Measurements from ENCODE around the gene AADACL4.
"Not testable (repeated sequence)": the region's sequence is repeated elsewhere in the genome, so short reads cannot be mapped to it uniquely, and the experiment has no call there.

Gene AADACL4

DNA sequence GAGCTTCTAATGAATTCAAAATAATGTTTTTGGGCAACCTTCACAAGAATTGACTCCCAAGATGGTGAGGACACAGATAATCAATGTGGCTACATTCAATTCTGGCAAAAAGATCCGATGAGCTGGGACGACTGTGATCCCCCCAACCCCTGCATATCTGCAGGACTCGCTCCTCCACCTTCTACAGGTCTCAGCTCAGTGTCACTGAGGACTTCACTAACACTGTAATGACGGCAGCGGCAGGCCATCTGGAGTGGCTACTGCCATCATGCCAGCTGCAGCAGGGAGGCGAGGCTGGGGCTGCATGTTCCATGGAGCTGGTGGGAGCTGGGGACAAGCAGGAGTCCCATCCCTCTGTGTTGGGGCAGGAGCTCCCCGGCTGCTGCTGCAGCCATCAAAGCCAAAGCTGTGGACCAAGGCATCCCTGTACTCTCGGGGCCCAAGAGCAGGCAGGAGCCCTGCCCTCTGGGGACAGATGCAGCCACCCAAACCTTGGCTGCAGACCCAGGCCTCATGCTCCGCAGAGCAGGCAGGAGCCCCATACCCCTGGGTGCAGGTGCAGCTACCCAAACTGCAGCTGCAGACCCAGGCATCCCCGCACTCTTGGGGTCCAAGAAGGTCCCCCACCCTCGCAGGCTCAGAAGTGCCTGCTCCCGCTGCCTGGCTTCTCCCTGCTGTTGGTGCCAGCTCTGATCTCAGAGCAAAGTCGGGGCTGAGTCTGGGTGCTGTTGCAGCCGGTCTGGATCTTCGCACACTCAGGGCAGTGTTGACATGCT lies 13.7 kb upstream of the AADACL4 start:
- no peak for DNase-seq

DNA sequence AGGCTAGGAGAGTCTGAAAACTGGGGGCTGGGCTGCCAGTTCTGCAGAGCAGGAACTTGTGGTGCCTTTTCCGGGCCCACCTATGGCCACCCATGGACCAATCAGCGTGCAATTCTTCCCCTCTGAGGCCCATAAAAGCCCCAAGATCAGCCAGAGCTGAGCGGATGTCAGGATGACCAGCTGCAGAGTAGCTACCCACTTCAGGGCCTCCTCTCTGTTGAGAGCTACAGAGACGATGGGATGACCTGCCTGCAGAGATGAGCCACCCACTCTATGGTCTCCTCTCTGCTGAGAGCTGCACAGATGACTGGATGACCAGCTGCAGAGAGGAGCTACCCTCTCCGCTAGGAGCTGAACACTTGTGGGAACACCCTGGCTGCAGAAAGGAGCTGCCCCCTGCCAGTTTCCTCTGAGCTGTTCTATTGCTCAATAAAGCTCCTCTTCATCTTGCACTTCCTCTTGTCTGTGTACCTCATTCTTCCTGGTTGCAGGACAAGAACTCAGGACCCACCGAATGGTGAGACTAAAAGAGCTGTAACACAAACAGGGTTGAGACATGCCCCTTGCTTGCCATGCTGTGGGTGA lies 12.8 kb upstream of the AADACL4 start:
- no peak for DNase-seq

DNA sequence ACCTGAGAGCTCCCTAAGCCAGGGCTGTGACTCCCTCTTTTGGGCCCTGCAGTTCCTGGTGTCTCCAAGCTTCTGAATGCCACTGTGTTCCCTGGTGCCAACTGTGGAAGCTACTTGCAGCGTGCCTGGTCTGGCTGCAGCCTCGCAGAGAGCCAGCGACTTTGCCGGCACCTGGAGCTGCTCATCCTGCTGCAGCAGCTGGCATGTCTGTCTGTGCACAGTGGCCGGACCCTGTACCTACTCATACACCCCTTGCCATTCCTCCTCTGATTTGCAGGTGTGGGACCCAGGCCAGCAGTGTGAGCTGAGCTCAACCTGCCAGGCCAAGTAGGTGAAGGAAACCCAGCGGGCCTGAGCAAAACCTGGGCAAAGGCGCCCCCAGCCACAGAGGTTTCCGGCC lies 12.3 kb upstream of the AADACL4 start:
- no peak for DNase-seq

DNA sequence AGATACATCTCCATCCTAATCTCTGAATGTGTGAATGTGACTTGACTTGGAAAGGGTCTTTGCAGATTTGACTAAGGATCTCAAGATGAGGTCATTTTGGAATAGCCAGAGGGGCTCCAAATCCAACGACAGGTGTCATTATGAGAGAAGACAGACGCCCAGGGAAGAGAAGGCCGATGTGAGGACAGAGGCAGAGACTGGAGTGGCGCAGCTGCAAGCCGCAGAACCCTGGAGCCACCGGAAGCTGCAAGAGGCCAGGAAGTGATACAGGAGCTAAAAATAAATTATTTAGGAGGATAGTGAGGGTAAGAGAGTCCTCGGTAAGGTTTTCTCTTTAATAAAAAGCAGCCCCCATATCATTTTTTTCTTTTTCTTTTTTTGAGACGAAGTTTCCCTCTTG lies 9.7 kb upstream of the AADACL4 start:
- DNase-seq = no peak

DNA sequence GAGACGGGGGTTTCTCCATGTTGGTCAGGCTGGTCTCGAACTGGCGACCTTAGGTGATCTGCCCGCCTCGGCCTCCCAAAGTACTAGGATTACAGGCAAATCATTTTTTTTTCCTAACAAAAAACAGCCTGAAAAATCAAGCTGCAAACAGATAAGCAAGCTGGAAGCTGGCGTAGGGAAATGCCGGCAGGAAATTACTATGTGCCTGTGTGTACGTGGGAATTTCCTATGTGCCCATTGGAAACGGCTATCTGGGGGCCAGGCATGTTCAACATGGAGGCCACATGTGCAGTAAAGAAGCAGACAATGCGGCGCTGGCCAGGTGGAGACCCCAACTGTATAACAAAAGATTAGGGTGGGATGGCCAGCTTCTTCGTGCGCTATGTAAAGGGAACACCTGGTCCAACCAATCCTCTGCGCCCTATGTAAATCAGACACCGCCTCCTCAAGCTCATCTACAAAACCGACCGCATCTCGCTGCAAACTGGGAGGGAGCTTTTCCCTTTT lies 9.1 kb upstream of the AADACL4 start:
- DNase-seq = no peak

DNA sequence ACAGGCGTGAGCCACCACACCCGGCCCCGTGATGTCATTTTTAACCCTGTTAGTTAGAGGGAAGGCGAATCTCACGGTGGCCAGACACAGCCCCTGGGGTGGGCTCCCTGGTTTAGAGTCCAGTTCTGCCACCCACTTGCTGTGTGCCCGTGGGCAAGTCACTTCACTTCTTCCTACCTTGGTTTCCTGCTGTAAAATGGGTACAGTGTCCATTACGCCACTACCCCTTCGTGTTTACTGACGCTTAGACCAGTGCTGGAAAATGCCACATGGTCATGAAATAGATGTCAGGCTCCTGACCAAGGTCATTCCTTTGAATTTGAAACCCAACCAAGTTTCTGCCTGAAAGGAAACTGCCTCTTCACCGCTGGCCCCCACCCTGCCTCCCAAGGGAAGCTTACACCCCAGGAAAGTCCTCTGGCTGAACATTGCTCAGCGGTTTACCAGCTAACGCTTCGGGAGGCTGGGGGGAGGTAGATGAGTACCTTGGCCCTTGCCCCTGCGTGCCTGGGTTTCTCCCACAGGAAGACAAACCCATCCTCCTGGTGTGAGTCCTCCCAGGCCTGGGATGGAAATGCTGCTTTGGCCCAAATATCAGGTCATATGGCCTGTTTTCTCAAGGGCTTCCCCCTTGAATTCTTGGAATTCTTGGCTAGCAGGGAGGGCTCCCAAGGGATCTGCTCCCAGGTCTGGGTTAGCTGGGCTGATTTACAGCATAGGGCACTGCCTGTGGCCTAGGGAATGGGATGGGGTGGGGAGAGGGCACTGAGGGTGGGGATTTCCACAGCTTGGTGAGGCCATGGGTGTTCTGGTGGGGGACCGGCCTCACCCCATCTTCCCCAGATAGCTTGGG lies 7.6 kb upstream of the AADACL4 start:
- DNase-seq = no peak

DNA sequence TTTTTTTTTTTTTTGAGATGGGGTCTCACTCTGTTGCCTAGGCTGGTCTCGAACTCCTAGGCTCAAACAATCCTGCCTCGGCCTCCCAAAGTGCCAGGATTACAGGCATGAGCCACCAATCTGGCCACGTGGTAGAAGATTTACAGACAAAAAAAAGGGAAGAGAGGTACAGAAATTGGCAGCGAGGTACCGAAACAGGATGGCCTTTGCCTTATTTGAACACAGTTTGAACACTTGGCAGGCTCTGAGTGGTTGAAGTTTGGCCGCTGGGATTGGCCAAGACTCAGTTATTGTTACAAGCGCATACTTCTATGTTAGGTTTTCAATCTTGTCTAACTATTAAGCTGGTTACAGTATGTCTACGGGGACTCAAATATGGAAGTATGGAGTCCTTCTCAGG lies 6.2 kb upstream of the AADACL4 start:
- DNase-seq = no peak

DNA sequence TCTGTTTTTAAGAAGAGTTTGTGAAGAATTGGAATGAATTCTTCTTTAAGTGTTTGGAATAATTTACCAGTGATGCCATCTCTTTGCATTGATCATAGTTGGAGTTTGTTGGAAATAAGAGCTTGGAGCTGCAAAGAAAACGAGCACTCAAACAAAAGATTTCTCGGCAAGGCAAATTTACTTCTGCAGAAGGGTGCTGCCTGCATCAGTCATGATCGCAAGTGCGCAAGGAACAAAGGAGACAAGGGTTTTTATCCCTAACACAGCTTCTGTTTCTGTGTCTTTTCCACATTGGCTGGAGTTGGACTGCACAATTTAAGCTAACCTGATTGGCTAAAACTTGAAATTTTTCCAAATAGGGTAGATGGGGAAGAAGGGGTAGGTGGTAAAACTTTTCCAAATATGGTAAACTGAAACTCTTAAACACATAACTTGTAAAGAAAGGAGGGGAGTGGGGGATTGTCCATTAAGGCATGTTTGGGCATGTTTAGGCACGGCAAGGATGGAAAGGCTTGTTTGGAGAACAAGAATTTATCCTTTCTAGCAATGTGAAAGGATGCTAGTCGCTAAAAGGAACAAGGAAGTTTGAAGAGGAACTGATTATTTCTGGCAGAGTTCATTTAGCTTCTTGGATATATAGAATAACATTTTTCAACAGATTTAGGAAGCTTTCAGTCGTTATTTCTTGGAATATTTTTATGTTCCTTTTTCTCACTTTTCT lies 3.5 kb upstream of the AADACL4 start:
- DNase-seq = no peak

DNA sequence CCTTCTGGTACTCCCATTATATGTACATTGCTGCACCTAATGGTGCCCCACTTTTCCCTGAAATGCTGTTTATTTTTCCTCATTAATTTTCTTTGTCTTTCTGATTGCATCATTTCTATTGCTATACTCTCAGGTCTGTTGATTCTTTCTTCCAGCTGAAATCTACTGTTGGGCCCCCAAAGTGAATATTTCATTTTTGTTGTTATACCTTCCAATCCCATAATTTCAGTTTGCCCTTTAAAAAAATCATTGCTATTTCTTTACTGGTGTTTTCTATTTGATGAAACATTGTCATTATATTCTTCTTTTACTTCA lies 3.0 kb upstream of the AADACL4 start:
- no peak for DNase-seq

DNA sequence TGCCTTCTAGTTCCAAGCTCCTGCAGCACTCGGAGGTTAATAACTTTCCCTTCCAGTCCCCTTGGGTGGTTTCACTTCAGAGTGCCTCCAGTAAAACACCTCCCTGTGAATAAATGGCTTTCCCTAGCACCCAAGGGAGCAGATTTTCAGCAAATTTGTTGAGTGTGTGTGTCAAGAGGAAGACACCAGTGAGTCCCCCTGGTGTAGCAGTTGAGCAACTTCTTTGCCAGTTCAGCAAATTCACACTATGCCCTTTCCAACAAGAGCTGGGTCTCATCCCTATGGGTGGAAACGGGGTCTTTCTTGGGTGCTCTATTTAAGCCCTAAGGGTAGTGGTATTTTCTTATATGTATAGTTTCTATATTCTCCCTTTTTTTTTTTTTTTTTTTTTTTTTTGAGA lies 806 bp upstream of the AADACL4 start:
- DNase-seq = no peak

DNA sequence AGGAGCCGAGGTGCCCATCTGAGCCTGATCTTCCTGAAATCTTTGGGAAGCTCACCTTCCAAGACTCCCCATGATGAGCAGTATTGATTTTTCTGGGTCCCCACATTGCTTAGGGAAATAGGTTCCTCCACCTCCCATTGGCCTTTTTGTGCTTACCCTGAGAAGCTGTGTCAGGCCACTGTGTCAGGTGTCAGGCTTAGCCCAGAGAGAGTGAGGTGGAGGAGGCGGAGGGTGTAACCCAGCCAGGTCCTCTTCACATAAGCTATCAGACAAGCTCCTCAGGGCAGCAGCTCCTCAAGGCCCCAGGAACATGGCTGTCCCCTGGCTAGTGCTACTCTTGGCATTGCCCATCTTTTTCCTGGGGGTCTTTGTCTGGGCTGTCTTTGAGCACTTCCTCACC lies 352 bp downstream of the AADACL4 start:
- DNase-seq = no peak

DNA sequence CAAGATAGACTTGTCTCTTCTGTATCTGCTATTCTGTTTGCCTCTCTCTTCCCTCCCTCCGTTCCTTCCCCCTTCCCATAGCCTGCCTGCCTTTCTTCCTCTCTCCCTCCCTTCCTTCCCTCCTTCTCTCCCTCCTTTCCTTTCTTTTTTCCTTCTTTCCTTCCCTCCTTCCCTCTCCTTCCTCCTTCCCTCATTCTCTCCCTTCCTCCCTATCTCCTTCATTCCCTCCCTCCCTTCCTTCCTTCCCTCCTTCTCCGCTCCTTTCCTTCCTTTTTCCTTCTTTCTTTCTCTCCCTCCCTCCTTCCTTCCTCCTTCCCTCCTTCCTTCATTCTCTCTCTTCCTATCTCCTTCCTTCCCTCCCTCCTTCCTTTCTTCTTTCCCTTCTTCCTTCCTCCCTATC lies 944 bp downstream of the AADACL4 start:
- no peak for DNase-seq

DNA sequence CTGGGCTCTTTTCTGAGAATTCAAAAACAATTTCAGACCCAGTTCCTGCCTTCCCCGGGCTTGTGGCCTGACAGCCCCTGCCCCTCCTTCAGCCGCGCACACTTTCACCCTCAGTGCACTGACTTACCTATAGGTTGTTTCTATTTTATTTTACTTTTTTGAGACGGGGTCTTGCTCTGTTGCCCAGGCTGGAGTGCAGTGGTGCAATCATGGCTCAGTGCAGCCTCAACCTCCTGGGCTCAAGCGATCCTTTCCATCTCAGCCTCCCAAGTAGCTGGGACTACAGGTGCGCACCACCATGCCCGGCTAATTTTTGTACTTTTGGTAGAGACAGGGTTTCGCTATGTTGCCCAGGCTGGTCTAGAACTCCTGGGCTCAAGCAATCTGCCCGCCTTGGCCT lies 1.5 kb downstream of the AADACL4 start:
- DNase-seq = not testable (repeated sequence)

DNA sequence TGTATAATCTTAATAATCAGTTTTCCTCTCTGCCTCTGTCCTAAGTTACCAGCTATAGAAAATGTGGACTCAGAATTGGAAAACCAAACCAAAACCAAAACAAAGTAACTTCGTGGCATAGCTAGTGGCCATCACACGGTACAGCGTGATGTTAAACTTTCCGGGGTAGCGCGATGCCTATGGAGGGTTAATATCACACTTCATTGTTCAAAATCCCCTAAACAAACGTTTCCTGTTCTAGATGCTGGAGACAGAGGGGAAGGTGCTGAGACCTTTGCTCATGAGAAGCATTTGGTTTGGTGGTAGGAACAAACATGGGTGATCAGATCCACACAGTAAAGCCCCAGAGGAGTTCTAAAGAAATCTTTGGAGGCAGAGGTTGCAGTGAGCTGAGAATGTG lies 4.9 kb downstream of the AADACL4 start:
- no peak for DNase-seq

DNA sequence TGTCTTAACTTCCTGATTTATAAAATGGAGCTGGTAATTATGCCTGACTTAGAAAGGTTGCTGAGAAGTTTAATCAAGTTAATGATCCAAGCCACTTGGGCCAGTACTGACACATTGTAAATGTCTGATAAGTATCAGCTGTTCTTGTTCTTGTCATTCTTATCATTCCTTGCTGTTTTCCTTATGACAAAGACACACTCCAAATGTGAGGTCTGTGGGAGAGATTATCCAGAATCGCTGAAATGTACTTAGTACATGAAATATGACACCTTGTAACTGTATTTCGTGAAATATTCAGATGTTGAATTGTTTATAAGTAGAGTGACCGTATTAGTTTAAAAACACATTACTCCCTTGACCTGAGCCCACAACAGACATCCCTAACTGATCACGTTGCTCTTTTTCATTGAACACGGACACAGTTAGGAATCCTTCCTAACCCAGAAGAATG lies 6.1 kb downstream of the AADACL4 start:
- DNase-seq = no peak

DNA sequence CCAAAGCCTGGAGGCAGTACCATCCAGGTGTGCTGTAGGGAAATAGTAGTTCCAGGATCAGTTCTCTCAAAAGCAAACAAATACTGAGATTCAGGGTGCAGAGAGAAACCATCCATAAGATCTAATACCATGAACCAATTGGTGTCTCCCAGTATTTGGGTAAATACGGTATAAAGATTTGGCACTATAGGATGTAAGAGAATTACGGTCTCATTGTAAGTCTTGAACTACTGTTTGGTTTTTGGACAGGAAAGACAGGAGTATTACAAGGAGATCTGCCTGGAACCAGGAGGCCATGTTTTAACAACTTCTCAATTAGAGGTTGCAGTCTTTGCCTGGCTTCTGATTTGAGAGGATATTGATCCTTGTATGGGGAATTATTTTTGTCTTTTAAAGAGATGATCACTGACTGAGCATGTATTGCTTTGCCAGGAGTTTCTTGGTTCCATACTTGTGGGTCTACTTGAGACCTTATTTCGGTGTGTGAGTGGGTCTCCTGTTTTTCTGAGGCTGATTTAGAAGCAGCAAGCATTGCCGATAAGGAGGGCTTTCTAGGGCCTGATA lies 10.2 kb downstream of the AADACL4 start:
- no peak for DNase-seq

DNA sequence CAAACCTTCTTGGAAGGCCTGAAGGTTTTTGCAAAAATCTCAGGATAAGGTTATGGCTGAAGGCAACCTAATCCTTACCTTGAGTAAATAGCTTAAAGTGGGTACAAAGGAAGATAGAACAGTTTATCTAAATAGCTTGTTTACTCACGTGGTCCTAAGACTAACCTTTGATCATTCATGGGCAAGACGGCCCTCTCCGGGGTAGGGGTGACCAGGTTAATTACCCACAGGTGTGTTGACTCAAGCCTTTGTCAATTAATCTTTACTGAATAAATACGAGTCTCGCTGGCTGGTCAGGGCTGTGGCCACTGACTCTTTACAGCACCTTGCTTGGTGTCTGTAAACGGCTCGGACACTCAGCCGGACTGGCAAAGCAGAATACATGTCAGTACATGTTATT lies 10.8 kb downstream of the AADACL4 start:
- no peak for DNase-seq

DNA sequence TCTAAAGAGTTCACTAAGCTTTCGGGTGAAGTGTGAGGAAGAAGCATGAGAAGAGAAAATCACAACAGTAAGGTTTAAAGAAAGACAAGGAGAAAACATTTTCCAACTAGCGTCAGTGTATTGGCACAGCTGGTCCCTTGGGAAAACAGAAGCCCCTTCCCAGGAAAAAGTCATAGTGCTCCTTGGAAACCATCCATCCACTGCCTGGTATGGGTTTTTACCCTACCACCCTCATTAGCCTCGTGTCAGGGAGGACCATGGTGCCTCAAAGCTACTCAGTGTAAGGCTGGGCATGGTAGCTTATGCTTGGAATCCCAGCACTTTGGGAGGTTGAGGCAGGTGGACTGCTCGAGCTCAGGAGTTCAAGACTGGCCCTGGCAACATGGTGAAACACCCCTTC lies 12.7 kb downstream of the AADACL4 start:
- DNase-seq = no peak

DNA sequence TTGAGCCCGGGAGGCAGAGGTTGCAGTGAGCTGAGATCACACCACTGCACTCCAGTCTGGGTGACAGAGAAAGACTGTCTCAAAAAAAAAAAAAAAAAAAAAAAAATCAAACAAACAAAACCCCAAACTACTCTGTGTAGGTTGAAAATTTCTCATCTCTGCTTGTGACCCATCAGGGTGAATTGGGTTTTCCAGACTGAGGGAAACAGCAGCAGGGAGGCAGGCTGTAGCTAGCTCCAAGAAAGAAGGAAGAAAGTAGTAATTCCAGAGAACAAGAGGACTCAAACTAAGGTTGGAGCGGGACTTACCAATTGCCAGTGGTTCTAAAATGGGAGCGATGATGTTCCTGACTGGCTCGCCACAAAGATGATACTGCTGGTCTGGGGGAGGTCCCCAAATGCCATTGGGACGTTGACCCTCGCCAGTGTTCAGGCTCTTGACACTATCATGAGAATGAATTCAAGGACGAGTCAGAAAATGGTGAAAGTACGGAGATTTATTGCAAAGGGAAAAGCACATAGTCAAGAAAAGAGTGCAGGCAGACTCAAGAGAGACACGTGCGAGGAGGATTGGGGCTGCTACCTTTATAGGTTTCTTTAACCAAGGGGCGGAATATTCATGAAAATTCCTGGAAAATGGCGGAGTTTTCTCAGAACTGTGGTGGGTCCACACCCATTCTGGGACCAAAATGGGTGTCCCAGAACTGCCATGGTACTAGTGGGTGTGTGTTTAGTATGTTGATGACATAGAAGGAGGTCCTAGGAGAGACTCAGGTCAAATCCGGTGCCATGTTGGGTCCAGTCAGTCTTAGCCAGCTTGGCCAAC lies 13.4 kb downstream of the AADACL4 start:
- no peak for DNase-seq

DNA sequence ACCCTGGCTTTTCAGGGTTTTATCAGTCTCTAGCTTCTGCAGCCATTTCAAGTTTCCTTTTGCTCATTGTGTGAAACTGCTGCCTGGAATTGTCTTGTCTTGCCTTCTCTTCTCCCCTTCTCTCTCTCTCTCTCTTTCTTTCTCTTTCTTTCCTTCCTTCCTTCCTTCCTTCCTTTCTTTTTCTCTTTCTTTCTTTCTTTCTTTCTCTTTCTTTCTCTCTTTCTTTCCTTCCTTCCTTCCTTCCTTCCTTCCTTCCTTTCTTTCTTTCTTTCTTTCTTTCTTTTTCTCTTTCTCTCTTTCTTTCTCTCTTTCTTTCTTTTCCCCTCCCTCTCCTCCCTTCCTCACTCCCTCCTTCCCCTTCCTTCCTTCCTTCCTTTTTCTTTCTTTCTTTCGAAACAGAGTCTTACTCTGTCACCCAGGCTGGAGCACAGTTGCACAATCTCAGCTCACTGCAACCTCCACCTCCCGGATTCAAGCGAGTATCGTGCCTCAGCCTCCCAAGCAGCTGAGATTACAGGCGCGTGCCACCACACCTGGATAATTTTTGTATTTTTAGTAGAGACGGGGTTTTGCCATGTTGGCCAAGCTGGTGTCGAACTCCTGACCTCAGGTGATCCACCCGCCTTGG lies 14.1 kb downstream of the AADACL4 start:
- not testable (repeated sequence) for DNase-seq
